Immature natural killer cell (primary cell): ENCODE measurements around the gene SLC22A1. TPM values are rescaled to one million over a fixed set of nuclear protein-coding genes. Genes with fewer than 3 reads are reported as not detected.
"Not testable (repeated sequence)": the region's sequence is repeated elsewhere in the genome, so short reads cannot be mapped to it uniquely, and the experiment has no call there.

Experiments
- DNase-seq, 3 donors: peaks; one replicate each; pipeline ENCODE4 v3.0.0; 2022; ENCODE audit warnings: mixed read lengths in 1 of 3
- H3K27ac Mint-ChIP-seq, 6 donors: one replicate each; pipeline ENCODE4 v1.8.0; 2020; ENCODE audit warnings: mixed read lengths in 6 of 6, mild to moderate bottlenecking in 5 of 6, inconsistent platforms in 4 of 6, moderate library complexity in 3 of 6
- H3K27me3 Mint-ChIP-seq, 3 donors: one replicate each; pipeline ENCODE4 v1.8.0; 2020 to 2021; ENCODE audit warnings: low read depth in 3 of 3, mild to moderate bottlenecking in 3 of 3, mixed read lengths in 3 of 3, moderate library complexity in 3 of 3, inconsistent platforms in 1 of 3
- H3K36me3 Mint-ChIP-seq, 3 donors: one replicate each; pipeline ENCODE4 v1.8.0; 2020; ENCODE audit warnings: mixed read lengths in 3 of 3, inconsistent platforms in 2 of 3, mild to moderate bottlenecking in 2 of 3
- H3K4me1 Mint-ChIP-seq, 2 donors: one replicate each; pipeline ENCODE4 v1.8.0; 2020; ENCODE audit warnings: inconsistent platforms in 2 of 2, mild to moderate bottlenecking in 2 of 2, mixed read lengths in 2 of 2, moderate library complexity in 1 of 2
- H3K4me3 Mint-ChIP-seq, 5 donors: one replicate each; pipeline ENCODE4 v1.8.0; 2020; ENCODE audit warnings: mild to moderate bottlenecking in 5 of 5, mixed read lengths in 5 of 5, inconsistent platforms in 3 of 5, moderate library complexity in 3 of 5
- H3K9me3 Mint-ChIP-seq, 6 donors: one replicate each; pipeline ENCODE4 v1.8.0; 2020; ENCODE audit warnings: mild to moderate bottlenecking in 6 of 6, mixed read lengths in 6 of 6, inconsistent platforms in 4 of 6, moderate library complexity in 3 of 6
- polyA plus RNA-seq, 3 donors: library from polyadenylated mRNA; unstranded; fragments of 300-500 nt; fragmentation: Illumina TruSeq; gene quantifications; one replicate each; pipeline ENCODE4 v1.2.3, GENCODE V29; 2021

Gene SLC22A1
- polyA plus RNA-seq, 3 donors from 2014 or later, result 0.44 to 2.1 TPM; not detected in 1

GRCh38 chr6:160131636-160132296, 10.2 kb downstream of the SLC22A1 start:
- Mint-ChIP-seq H3K27me3 (peaks cover 0 to 6% (median 3%) of the 10 kb centered on the region in 3 donors), H3K36me3 (peaks cover 4 to 10% (median 5%) of the 10 kb centered on the region in 3 donors), H3K9me3 (no peaks in the 10 kb centered on the region), H3K4me3 (no peak overlapping the region), H3K27ac (peak overlapping the region in 4 of 6 donors; percentile 17 to 62 (median 45)), H3K4me1 (no peaks in the 10 kb centered on the region)
- no peak for DNase-seq

GRCh38 chr6:160132297-160132637, 10.7 kb downstream of the SLC22A1 start:
- H3K4me1 Mint-ChIP-seq, result no peaks in the 10 kb centered on the region
- peak overlapping the region in 5 of 6 donors; percentile 8 to 62 (median 20) for H3K27ac Mint-ChIP-seq
- peaks cover 4 to 10% (median 5%) of the 10 kb centered on the region in 3 donors for H3K36me3 Mint-ChIP-seq
- no peaks in the 10 kb centered on the region for H3K9me3 Mint-ChIP-seq
- H3K4me3 Mint-ChIP-seq, result no peak overlapping the region
- peaks cover 0 to 6% (median 3%) of the 10 kb centered on the region in 3 donors for H3K27me3 Mint-ChIP-seq
- DNase-seq, result no peak

DNA sequence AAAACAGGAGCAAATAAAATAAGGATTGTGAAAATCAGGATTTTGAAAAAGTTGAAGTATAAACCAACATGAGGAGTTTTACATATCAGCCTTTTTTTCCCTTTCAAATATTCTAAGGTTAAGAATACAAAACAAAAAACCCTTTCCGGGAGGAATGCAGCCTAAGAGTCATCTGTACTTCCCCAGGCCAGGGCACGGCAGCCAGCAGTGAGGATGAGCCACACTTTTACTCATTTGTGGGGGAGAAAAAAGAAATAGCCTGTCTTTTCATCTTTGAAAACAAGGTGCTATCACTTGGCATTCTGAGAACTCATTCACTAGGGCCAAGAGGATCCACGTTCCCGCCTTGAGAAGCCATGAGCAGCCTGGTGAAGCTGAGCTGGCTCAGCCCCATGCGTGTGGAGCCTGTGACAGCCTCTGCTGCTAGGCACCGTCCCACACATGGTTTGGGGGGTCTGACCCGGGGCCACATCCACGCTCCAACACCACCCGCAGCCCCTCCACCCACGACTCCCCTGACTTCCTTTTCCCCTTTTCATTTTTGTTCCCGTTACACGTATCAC, 11.2 kb downstream of the SLC22A1 start:
- H3K27ac Mint-ChIP-seq, result peak overlapping the region in 1 of 6 donors; percentile 35
- H3K4me3 Mint-ChIP-seq, result no peak overlapping the region
- H3K9me3 Mint-ChIP-seq, result peaks cover 0 to 1% (median 0%) of the 10 kb centered on the region in 6 donors
- H3K4me1 Mint-ChIP-seq, result peaks cover 0 to under 1% of the 10 kb centered on the region in 2 donors
- H3K36me3 Mint-ChIP-seq, result peaks cover 4 to 10% (median 5%) of the 10 kb centered on the region in 3 donors
- DNase-seq, result no peak
- H3K27me3 Mint-ChIP-seq, result peaks cover 0 to 6% (median 4%) of the 10 kb centered on the region in 3 donors

DNA sequence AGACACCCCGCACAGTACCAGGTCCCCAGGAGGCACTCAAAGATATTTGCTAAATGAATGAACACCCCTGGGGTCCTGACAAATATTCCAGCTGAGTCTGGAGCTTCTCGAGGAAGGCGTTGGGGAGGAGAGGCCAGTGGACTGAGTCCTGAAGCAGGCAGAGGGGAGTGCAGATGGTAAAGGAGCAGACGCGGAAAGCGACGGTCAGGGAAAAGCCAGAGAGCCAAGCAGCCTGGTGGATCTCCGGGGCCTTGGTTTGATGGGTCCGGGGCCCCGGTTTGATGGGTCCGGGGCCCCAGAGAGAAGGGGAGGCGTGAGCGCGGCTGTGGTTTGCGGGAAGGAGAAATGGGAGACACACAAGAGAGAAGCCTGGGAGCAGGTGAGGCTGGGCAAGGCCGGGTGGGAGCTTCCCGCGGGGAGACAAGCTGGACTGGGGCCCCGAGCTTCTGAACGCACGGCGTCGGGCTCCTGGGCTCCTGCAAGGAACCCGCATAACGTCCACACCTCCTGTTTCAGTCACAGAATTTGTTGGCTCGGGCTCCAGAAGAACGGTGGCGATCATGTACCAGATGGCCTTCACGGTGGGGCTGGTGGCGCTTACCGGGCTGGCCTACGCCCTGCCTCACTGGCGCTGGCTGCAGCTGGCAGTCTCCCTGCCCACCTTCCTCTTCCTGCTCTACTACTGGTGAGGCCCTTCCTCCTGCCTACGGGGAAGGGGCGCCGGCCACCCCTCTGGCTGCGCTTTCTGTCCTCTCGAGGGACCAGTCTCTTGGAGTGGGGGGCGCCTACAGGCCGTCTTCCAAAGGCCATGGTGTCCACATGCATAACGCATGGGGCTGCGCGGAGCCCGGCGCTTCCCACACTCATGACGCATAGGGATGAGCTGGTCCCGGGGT, 12.1 kb downstream of the SLC22A1 start:
- peaks cover 0 to 6% (median 3%) of the 10 kb centered on the region in 3 donors for H3K27me3 Mint-ChIP-seq
- H3K27ac Mint-ChIP-seq, result peak overlapping the region in 2 of 6 donors; percentile 24 to 35
- H3K4me1 Mint-ChIP-seq, result peaks cover 7 to 9% of the 10 kb centered on the region in 2 donors
- H3K36me3 Mint-ChIP-seq, result peaks cover 4 to 10% (median 5%) of the 10 kb centered on the region in 3 donors
- H3K9me3 Mint-ChIP-seq, result peaks cover 0 to 1% (median 0%) of the 10 kb centered on the region in 6 donors
- H3K4me3 Mint-ChIP-seq, result no peak overlapping the region
- no peak for DNase-seq

DNA sequence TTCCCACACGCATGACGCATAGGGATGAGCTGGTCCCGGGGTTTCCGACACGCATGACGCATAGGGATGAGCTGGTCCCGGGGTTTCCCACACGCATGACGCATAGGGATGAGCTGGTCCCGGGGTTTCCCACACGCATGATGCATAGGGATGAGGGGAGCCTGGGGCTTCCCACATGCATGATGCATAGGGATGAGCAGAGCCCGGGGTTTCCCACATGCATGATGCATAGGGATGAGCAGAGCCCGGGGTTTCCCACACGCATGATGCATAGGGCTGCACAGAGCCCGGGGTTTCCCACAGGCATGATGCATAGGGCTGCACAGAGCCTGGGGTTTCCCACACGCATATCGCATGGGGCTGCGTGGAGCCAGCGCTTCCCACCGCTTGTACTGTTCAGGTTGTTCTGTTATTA, 12.7 kb downstream of the SLC22A1 start:
- H3K27ac Mint-ChIP-seq, H3K27me3 Mint-ChIP-seq, H3K9me3 Mint-ChIP-seq, H3K4me3 Mint-ChIP-seq, H3K4me1 Mint-ChIP-seq, DNase-seq: not testable (repeated sequence)
- peaks cover 3 to 10% (median 5%) of the 10 kb centered on the region in 3 donors for H3K36me3 Mint-ChIP-seq

DNA sequence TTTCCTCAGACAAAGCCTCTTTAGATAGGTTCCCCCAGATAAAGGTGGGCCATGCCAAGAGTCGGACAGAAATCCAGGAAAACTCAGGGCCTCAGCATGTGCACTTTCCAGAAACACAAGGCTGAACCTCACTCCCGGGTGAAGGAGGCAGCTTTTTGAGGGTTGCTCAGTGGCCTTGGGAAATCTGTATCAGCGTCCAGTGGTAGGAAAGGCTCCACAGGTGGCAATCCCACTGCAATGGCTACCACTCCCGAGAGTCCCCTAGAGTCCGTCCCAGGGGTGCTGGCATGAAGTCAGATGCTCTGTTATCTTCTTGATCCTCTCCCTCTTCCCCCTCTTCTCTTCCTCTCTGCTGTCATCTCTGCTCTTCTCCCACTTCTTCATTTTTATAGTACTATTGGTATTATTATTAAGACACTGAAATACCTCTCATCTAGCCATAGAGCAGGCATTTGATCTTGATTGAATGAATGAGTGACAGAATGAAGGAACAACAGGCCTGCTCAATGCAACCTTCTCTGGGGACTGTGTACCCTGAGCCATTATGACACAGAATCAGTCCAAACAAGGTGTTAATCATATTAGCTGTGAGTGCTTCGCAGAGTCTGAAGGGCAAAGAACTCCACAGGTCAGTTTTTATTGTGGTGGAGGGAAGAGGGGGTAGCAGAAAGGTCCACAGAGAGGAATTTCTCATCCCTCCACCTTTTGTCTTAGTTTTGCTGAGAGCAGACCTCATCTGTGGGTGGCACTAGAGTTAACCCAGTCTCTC, 13.3 kb downstream of the SLC22A1 start:
- Mint-ChIP-seq H3K27ac (peak overlapping the region in 3 of 6 donors; percentile 5 to 70 (median 41)), H3K36me3 (peaks cover 0 to 14% (median 9%) of the 10 kb centered on the region in 3 donors), H3K4me3 (no peak overlapping the region), H3K4me1 (peaks cover 9 to 10% of the 10 kb centered on the region in 2 donors), H3K9me3 (peaks cover 0 to 1% (median 0%) of the 10 kb centered on the region in 6 donors), H3K27me3 (peaks cover 0 to 6% (median 5%) of the 10 kb centered on the region in 3 donors)
- DNase-seq, result no peak

- Mint-ChIP-seq H3K4me3 (no peak overlapping the region), H3K36me3 (peaks cover 0 to 13% (median 13%) of the 10 kb centered on the region in 3 donors), H3K9me3 (peaks cover 0 to 1% (median 0%) of the 10 kb centered on the region in 6 donors), H3K27ac (peak overlapping the region in 1 of 6 donors; percentile 38), H3K4me1 (peaks cover 9 to 10% of the 10 kb centered on the region in 2 donors), H3K27me3 (peaks cover 0 to 6% (median 3%) of the 10 kb centered on the region in 3 donors)
- DNase-seq, result no peak
These were observed 14.5 kb downstream of the SLC22A1 start for GRCh38 chr6:160135907-160136655.

DNA sequence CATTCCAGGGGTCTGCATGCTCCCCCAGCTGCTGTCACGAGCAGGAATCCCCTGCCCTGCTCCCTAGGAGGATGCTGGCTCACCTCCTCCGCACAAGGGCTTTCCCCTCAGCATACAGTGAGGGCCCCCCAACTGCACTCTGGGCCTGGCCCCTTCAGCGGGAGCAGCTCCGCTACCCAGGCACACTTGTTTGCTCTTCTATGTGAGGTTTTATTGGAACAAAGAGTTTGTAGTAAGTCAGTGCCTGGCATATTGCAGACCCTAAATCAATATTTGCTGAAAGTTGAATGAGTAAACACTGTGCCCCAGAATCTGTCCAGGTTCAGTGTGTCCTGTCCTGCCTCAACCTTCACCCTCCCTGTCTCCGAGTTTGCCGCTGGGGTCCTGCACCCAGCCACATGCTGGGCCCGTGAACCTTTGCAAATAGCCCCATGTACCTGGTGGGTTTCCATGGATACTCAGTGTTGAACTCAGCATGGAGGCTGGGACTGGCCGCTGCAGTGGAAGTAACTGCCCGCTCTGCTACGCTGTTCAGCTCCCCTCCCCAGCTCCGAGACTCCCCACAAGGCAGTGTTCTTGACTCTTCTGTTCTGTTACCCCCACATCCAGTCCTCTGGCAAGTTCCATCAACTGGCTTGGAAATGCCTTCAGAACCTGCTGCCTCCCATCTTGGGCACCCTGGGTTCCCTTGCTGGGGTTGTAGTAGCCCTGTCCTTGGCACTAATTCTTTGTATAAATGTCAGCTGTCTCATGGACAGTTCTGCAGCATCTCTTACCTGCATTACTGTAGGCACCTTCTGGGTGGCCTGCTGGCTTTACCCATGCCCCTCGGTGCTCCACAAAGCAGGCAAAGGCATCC, 15.7 kb downstream of the SLC22A1 start:
- Mint-ChIP-seq H3K4me3 (no peak overlapping the region), H3K36me3 (peaks cover 0 to 12% (median 10%) of the 10 kb centered on the region in 3 donors), H3K9me3 (peaks cover 0 to 1% (median 0%) of the 10 kb centered on the region in 6 donors), H3K4me1 (peaks cover 9 to 10% of the 10 kb centered on the region in 2 donors), H3K27ac (peak overlapping the region in 2 of 6 donors; percentile 0 to 5), H3K27me3 (peaks cover 0 to 3% (median 3%) of the 10 kb centered on the region in 3 donors)
- DNase-seq, result no peak

DNA sequence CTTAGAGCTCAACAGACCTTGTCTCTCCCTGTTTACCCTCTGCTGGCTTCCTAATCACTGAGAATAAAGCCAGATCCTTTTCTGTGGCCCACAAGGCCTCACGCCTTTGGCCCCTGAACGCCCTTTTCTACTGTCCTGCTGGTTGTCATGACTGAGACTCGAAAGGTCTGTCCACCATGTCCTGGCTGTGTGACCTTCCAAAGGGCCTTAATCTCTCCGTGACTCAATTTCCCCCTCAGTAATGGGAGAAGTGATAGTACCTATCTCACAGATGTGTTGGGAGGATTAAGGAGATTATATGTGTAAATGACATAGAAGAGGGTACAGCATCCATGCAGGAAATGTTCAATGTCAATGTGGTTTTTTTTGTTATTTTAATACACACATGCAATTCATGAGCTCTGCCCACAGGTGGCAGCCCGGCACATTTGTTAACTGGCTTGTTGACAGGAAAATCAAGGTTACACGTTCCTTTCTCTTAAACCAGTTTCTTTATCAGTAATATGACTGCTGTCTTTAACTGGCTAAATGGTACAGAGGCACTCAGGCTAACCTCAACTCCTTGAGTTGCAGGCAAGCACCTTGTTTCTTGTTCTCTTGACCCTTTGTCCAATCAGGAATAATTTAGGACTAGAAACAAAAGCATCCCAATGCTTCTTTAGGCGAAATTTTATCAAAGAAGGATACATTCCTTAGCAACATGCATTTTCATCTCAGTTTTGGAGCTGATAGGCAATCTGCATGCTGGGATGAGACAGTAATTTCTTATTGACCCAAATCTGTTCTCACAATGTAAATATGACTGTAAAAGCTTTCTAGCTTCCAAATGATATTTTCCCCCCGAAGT, 16.6 kb downstream of the SLC22A1 start:
- Mint-ChIP-seq H3K27me3 (peaks cover 0 to 3% (median 3%) of the 10 kb centered on the region in 3 donors), H3K9me3 (peaks cover 0 to 1% (median 0%) of the 10 kb centered on the region in 6 donors), H3K4me3 (no peak overlapping the region), H3K4me1 (peaks cover 9 to 10% of the 10 kb centered on the region in 2 donors), H3K36me3 (peaks cover 0 to 13% (median 7%) of the 10 kb centered on the region in 3 donors), H3K27ac (peak overlapping the region in 4 of 6 donors; percentile 0 to 47 (median 15))
- DNase-seq, result peak; percentile 45 to 58 (median 47)

DNA sequence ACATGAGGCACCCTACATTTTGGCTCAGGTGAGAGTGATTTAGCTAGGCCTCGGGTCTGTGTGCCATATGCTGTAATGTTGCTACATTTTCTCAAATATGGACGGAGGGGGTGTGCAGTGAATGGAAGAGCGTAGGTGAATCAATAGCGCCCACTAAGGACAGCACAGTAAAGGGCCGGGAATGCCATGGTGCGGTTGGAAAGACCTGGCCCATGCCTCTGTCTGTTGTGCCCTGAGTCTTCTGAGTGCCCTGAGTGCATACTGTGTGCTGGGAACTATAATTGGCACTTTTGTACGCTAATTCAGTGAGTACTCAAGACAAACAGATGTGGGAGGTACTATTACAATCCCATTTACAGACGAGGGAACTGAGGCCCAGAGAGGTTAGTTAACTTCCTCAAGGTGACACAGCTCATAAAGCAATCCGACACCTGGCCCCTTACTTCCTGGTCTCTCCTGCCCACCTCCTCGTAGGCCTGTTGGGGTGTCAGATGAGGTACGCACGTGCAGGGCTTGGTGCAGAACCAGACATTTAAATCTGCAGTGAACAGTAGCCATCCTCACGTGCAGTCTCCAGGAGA, 17.3 kb downstream of the SLC22A1 start:
- Mint-ChIP-seq H3K36me3 (peaks cover 6 to 20% (median 12%) of the 10 kb centered on the region in 3 donors), H3K4me1 (peaks cover 9 to 10% of the 10 kb centered on the region in 2 donors), H3K4me3 (no peak overlapping the region), H3K9me3 (peaks cover 0 to 1% (median 0%) of the 10 kb centered on the region in 6 donors), H3K27ac (no peak overlapping the region), H3K27me3 (peaks cover 0 to 3% (median 3%) of the 10 kb centered on the region in 3 donors)
- no peak for DNase-seq

- peaks cover 9 to 10% of the 10 kb centered on the region in 2 donors for H3K4me1 Mint-ChIP-seq
- H3K4me3 Mint-ChIP-seq, result no peak overlapping the region
- peaks cover 0 to 1% (median 0%) of the 10 kb centered on the region in 6 donors for H3K9me3 Mint-ChIP-seq
- peaks cover 0 to 3% (median 3%) of the 10 kb centered on the region in 3 donors for H3K27me3 Mint-ChIP-seq
- no peak overlapping the region for H3K27ac Mint-ChIP-seq
- no peak for DNase-seq
- H3K36me3 Mint-ChIP-seq, result peaks cover 11 to 25% (median 17%) of the 10 kb centered on the region in 3 donors
These were observed 17.8 kb downstream of the SLC22A1 start for GRCh38 chr6:160139420-160139851.
